ENCODE results near the gene MRPL46. TPM values are rescaled to one million over a fixed set of nuclear protein-coding genes. Genes with fewer than 3 reads are reported as not detected.

The MRPL46 gene
- total RNA-seq, 3 donors from 2014 or later (not counting 1 experiment from before 2014, with no cell fraction given): 9.8 to 11.0 (median 10.2) TPM

DNA sequence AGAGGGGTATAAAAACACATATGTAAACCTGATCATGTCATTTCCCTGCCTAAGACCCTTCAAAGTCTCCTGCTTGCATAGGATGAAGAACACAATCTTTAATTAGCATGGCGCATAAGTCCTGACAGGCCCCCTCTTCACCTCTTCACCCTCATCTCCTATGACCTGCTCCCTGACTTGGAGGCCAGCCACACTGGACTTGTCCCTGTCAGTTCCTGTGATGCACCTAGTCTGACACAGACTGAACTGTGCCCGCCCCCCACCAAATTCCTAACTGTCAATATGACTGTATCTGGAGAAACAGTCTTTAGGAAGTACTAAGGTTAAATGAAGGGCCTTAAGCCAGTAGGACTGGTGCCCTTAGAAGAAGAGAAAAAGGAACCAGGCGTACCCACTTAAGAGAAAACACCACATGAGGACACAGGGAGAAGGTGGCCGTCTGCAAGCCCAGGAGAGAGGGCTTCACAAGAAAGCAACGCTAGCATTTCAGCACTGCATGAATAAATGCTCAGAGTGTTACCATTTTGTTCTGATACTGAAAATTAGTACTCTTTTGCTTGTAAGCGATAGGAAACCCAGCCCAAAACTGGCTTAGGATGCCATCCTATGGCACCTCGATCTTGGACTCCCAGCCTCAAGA is 34.0 kb downstream of the MRPL46 start:
- no peak overlapping the region for H3K4me3 ChIP-seq (ENCODE audit: low read length)
- 89% methylated on average over 7 of the region's 7 CpGs for WGBS (ENCODE audit: insufficient coverage)
- no peak overlapping the region for H3K27ac Mint-ChIP-seq
- no peaks in the 10 kb centered on the region for H3K9me3 Mint-ChIP-seq
- H3K27me3 ChIP-seq (ENCODE audit: control insufficient read depth, insufficient read depth, low read length): no peaks in the 10 kb centered on the region
- no peaks in the 10 kb centered on the region for H3K4me1 Mint-ChIP-seq
- TF ChIP-seq, protein P1, sequence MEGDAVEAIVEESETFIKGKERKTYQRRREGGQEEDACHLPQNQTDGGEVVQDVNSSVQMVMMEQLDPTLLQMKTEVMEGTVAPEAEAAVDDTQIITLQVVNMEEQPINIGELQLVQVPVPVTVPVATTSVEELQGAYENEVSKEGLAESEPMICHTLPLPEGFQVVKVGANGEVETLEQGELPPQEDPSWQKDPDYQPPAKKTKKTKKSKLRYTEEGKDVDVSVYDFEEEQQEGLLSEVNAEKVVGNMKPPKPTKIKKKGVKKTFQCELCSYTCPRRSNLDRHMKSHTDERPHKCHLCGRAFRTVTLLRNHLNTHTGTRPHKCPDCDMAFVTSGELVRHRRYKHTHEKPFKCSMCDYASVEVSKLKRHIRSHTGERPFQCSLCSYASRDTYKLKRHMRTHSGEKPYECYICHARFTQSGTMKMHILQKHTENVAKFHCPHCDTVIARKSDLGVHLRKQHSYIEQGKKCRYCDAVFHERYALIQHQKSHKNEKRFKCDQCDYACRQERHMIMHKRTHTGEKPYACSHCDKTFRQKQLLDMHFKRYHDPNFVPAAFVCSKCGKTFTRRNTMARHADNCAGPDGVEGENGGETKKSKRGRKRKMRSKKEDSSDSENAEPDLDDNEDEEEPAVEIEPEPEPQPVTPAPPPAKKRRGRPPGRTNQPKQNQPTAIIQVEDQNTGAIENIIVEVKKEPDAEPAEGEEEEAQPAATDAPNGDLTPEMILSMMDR (IDR thresholded peaks at IDR 0.05): no peak
- H3K36me3 Mint-ChIP-seq: no peaks in the 10 kb centered on the region
- ATAC-seq (no peak), DNase-seq (no peak)
- intact Hi-C loops (cut with micrococcal nuclease): no loop called here
- H3K9me3 ChIP-seq (ENCODE audit: control insufficient read depth, insufficient read depth, low read length): no peaks in the 10 kb centered on the region
- H3K36me3 ChIP-seq (ENCODE audit: control insufficient read depth, insufficient read depth, low read length): no peaks in the 10 kb centered on the region
- H3K27ac ChIP-seq (ENCODE audit: low read length): no peak overlapping the region
- H3K4me3 Mint-ChIP-seq: no peak overlapping the region
- no peaks in the 10 kb centered on the region for H3K4me1 ChIP-seq (ENCODE audit: control insufficient read depth, insufficient read depth, low read length)
- peaks cover 15 to 27% of the 10 kb centered on the region in 2 donors for H3K27me3 Mint-ChIP-seq (ENCODE audit: low read depth in 2 of 2)

GRCh38 chr15:88431441-88431840 is 35.7 kb downstream of the MRPL46 start:
- Histone ChIP-seq H3K27me3 (ENCODE audit: control insufficient read depth, insufficient read depth, low read length) (no peaks in the 10 kb centered on the region), H3K27ac (ENCODE audit: low read length) (no peak overlapping the region), H3K4me3 (ENCODE audit: low read length) (no peak overlapping the region), H3K36me3 (ENCODE audit: control insufficient read depth, insufficient read depth, low read length) (no peaks in the 10 kb centered on the region), H3K4me1 (ENCODE audit: control insufficient read depth, insufficient read depth, low read length) (no peaks in the 10 kb centered on the region), H3K9me3 (ENCODE audit: control insufficient read depth, insufficient read depth, low read length) (no peaks in the 10 kb centered on the region)
- H3K27me3 Mint-ChIP-seq (ENCODE audit: low read depth in 2 of 2): peaks cover 15 to 24% of the 10 kb centered on the region in 2 donors
- intact Hi-C loops (cut with micrococcal nuclease): no loop called here
- DNase-seq (no peak), ATAC-seq (no peak)
- H3K27ac Mint-ChIP-seq: no peak overlapping the region
- TF ChIP-seq, protein P1 (IDR thresholded peaks at IDR 0.05): no peak
- H3K9me3 Mint-ChIP-seq: no peaks in the 10 kb centered on the region
- H3K36me3 Mint-ChIP-seq: no peaks in the 10 kb centered on the region
- WGBS (ENCODE audit: insufficient coverage): 86% methylated on average over 10 of the region's 10 CpGs
- H3K4me1 Mint-ChIP-seq: no peaks in the 10 kb centered on the region
- H3K4me3 Mint-ChIP-seq: no peak overlapping the region

DNA sequence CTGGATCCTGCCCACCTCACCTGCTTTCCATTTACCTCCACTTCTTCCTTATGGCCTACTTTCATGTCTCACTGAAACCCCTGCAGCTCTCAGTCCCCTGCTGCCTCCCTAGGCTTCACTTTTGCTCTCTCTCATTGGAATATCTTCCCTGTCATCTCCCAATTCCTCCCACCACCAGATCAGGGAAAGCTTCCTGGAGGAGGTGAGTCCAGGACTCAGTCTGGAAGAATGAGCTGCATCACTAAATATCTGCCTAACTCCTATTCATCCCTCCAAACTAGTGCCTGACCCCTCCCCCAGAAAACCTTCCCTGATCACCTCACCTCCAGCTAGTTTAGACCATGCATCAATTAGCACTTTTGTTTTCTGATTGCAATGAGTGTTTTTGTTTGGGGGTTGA is 37.1 kb downstream of the MRPL46 start:
- Histone ChIP-seq H3K36me3 (ENCODE audit: control insufficient read depth, insufficient read depth, low read length) (no peaks in the 10 kb centered on the region), H3K27me3 (ENCODE audit: control insufficient read depth, insufficient read depth, low read length) (no peaks in the 10 kb centered on the region), H3K9me3 (ENCODE audit: control insufficient read depth, insufficient read depth, low read length) (no peaks in the 10 kb centered on the region), H3K27ac (ENCODE audit: low read length) (no peak overlapping the region), H3K4me3 (ENCODE audit: low read length) (no peak overlapping the region), H3K4me1 (ENCODE audit: control insufficient read depth, insufficient read depth, low read length) (no peaks in the 10 kb centered on the region)
- no peaks in the 10 kb centered on the region for H3K9me3 Mint-ChIP-seq
- H3K4me3 Mint-ChIP-seq: no peak overlapping the region
- DNase-seq (no peak), ATAC-seq (no peak)
- TF ChIP-seq, protein P1 (IDR thresholded peaks at IDR 0.05): no peak
- H3K27me3 Mint-ChIP-seq (ENCODE audit: low read depth in 2 of 2): peaks cover 11 to 24% of the 10 kb centered on the region in 2 donors
- no peaks in the 10 kb centered on the region for H3K36me3 Mint-ChIP-seq
- intact Hi-C loops (cut with micrococcal nuclease): no loop called here
- H3K4me1 Mint-ChIP-seq: no peaks in the 10 kb centered on the region
- H3K27ac Mint-ChIP-seq: no peak overlapping the region
